Measurements from ENCODE around the gene ZNF738.
"Not testable (repeated sequence)": the region's sequence is repeated elsewhere in the genome, so short reads cannot be mapped to it uniquely, and the experiment has no call there.

Gene ZNF738

DNA sequence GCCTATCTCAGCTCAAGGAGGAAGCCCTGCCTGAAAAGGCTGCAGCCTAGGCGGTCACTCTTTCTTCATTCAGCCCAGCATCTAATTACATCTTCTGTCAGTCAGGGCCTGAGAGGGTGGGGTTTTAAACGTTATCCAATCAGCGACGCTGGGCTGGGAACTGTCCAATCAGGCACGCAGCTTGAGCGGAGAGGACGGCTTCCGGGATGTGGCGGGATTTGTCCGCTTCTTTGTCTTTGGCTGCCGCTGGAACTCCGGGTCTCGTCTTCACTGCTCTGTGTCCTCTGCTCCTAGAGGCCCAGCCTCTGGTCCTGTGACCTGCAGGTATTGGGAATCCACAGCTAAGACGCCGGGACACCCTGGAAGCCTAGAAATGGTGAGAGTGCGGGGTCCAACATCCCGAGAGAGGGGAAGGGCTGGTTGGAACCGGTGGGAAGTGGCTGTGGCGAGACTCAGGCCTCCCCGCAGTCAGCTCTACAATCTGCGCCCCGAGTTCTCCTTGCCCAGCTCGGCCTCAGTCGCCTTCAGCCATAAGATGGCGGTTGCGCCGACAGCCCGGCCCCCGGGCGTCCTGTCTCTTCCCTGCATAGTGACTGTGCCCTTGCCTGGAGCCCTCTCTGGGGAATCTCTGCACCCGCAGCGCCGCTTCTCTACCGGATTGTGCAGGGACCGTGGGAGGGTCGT is at the start of gene ZNF738:
TSS of gene ZNF738 (plus strand) at position 233 of the 684 bp plus-strand sequence. CDS start at position 374, 141 bp downstream.
- DNase-seq (ENCODE audit: low spot score) = peak; percentile 98

DNA sequence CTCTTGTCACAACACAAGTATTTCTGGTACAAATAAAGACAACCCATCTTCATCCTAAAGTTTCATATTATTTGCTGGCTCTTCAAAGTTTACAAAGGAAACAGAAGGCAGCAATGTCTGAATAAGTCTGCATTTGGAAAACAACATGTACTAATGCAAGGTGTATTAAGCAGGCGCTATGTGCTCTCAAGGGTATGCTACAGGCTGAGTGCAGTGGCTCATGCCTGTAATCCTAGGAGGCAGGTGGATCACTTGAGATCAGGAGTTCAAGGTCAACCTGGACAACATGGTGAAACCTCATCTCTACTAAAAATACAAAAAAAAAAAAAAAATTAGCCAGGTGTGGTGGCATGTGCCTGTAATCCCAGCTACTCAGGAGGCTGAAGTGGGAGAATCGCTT is 46.0 kb upstream of the ZNF738 start:
- DNase-seq (ENCODE audit: low spot score) = not testable (repeated sequence)

DNA sequence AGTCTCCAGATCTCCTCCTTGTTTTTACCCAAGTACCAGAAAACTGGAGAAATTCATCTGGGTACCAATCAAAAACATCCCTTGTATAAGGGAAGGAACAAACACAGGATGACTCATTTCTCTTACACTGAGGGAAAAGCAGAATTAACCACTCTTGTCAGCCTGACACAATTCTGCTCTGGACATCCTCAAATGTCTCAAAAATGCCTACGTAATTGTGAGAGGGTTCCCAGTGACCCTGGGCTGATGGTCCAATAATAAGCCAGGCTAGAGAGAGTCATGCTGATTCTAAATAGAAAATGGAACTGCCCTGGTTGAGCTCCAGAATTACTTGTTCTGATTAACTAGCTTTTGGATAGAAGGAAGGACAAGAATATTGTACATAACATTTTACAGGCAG is 44.1 kb upstream of the ZNF738 start:
- DNase-seq (ENCODE audit: low spot score) = peak; percentile 22

DNA sequence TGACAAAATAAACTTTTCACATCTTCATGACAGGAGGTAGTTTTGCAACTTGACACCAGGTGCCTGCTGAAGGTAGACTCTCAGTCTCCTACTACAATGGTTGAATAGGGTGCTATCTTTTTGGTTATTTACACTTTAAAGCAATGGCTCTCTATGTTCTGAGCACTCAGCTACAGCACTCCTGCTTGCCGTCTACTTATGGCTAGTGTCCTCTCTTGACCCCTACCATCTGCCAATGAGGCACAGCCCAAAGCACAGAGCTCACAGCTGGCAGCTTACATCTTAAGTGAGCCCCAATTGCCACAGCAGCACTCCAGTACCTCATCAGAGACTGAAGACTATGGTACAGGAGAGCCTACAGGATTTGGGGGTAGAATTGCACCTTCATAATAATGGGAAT is 41.0 kb upstream of the ZNF738 start:
- no peak for DNase-seq (ENCODE audit: low spot score)

DNA sequence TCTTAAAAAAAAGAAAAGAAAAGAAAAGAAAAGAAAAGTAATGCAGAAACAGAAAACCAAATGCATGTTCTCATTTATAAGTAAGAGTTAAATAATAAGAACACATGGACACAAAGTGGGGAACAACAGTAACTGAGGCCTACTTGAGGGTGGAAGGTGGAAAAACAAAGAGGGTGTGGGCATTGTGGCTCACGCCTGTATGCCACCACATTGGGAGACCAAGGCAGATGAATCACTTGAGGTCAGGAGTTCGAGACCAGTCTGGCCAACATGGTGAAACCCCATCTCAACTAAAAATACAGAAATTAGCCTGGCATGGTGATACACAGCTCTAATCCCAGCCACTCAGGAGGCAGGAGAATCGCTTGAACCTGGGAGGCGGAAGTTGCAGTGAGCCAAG is 37.7 kb upstream of the ZNF738 start:
- no peak for DNase-seq (ENCODE audit: low spot score)

DNA sequence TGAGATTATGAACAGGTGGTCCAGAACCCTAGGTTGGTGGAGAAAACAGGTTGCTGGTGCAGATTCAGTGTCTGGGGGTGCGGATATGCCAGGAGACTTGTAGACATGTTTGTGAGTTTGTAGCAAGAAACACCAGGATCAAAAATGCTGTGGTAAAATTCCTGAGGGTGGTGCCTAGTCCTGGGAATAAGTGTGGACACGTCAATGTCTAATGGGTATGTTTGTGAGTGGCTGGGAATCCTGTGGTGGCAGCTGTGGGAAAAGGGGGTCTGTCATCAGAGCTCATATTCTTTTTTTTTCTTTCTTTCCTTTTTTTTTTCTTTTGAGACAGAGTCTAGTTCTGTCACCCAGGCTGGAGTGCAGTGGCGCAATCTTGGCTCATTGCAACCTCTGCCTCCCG is 36.8 kb upstream of the ZNF738 start:
- no peak for DNase-seq (ENCODE audit: low spot score)

DNA sequence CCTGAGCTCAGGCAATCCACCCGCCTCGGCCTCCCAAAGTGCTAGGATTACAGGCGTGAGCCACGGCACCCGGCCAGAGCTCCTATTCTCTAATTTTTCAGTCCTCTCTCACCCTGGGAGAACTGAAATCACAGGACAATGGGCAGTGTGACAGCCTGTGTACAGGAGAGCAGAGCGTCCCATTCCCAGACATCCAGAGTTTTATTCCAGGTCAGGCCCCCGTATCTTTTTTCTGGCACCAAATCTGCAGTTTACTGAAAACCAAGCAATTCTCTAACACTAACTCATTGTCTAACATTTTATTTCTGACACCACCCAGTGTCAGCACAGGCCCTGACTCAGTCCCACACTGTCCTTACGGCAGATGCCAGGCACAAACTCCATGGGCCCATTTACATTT is 36.3 kb upstream of the ZNF738 start:
- peak; percentile 88 for DNase-seq (ENCODE audit: low spot score)

DNA sequence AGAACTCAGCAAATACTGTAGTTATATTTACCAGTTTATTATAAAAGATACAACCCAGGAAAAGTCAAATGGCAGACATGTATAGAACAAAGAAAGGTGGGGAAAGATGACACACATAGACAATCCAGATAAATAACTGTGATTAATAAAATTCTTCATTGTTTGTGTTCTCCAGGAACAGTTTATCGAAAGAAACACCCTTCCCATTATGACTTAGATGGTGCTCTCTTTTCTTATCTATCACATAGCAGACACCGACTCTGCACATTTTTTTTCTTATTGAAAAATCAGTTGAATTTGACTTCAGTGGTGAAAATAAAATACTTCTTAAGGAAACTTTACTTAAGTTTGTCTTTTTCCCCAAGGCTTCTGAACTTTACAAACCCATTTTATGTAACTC is 35.8 kb upstream of the ZNF738 start:
- no peak for DNase-seq (ENCODE audit: low spot score)

DNA sequence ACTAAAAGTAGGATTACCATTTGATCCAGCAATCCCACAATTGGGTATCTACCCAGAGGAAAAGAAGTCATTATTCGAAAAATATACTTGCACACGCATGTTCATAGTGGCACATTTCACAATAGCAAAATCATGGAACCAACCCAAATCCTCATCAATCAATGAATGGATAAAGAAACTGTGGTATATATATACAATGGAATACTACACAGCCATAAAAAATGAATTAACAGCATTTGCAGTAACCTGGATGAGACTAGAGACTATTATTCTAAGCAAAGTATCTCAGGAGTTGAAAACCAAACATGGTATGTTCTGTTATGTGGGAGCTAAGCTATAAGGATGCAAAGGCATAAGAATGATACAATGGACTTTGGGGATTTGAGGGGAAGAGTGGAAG is 32.6 kb upstream of the ZNF738 start:
- DNase-seq (ENCODE audit: low spot score) = no peak

DNA sequence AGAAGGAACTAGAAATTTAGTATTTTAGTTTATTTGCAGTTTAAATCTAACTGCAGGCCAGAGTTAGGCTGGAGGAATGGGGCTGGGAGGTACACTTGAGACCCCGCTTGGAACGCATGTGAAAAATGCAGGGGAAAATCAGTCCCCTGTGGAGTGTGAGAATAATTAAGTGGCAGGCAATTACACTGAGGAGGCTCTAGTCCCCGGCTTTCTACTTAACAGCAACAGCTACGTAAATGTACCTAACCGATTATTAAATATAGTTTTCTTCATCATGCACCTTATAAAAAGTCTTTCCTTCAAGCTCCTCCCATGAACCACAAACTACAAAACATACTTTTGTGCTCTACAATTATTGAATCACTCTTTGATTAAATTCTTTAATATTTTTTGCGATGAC is 30.4 kb upstream of the ZNF738 start:
- DNase-seq (ENCODE audit: low spot score) = no peak

DNA sequence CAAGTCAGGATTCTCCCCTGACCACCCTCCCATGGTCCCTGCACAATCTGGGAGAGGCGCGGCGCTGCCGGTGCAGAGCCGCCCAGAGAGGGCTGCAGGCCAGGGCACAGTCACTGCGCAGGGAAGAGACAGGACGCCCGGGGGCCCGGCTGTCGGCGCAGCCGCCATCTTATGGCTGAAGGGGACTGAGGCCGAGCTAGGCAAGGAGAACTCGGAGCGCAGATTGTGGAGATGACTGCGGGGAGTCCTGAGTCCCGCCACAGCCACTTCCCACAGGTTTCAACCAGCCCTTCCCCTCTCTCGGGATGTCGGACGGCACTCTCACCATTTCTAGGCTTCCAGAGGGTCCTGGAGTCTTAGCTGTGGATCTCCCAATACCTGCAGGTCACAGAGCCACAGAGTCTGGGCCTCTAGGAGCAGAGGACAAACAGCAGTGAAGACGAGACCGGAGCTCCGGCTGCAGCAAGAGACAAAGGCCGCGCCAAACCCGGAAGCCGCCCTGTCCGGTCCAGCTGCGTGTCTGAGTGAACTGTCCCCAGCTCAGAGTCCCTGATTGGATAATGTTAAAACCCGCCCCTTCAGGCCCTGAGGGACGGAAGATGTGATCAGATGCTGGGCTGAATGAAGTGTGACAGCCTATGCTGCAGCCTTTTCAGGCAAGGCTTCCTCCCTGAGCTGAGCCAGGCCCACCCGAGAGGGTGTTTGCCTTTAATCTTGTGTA is 29.8 kb upstream of the ZNF738 start, which contains the start of gene ZNF708:
TSS of gene ZNF708 (minus strand) at position 526 of the 721 bp plus-strand sequence. CDS start at position 328, 198 bp downstream.
- DNase-seq (ENCODE audit: low spot score) = peak; percentile 97

DNA sequence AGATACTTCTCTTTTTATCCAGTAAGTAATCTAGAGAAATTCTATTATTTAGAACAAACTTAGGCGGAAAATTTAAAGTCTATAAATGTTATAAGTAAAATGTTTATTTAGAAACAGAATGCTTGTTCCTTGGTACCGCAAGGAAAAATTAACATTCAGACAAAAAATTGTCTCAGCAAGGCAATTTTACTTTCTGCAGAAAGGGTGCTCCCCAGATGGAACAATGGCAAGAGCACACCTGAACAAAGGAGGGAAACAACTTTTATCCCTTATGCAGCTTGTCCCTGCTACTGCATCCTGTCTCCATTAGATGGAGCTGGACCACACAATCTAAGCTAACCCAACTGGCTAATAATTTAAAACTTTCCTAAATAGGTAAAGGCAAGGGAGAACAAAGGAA is 23.1 kb upstream of the ZNF738 start:
- DNase-seq (ENCODE audit: low spot score) = no peak

DNA sequence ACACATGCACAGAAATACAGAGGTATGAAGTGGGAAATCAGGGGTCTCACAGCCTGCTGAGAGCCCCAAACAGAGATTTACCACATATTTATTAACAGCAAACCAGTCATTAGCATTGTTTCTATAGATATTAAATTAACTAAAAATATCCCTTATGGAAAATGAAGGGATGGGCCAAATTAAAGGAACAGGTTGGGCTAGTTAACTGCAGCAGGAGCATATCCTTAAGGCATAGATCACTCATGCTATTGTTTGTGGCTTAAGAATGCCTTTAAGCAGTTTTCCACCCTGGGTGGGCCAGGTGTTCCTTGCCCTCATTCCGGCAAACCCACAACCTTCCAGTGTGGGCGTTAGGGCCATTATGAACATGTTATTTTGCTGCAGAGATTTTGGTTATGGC is 14.0 kb upstream of the ZNF738 start:
- not testable (repeated sequence) for DNase-seq (ENCODE audit: low spot score)

DNA sequence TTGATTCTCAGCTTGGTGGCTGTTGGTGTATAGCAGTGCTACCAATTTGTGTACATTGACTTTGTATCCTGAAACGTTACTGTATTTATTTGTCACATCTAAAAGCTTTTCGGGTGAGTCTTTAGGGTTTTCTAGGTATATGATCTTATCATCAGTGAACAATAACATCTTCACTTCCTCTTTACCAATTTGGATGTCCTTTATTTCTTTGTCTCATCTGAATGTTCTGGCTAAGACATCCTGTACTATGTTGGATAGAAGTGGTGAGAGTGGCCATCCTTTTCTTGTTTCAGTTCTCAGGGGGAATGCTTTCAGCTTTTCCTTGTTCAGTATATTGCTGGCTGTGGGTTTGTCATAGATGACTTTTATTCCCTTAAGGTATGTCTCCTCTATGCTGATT is 6.0 kb upstream of the ZNF738 start:
- no peak for DNase-seq (ENCODE audit: low spot score)

DNA sequence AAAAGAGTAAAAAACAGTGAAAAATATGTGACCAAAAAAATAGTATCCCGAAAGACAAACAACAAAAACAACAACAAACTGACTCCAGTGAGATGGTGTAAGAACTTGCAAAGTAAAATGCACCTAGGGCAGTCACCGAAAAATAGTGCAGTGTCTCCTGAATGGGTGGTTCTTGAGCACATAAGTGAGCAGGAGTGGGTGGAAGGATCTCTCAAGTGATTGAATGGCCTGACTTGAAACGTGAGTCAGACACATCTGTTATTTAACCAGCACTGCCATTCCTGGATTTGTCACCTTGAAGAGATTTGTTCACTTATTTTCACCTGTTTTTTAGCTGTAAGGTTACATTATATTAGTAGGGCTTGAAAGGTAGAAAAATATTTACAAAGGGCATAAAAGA is 3.5 kb downstream of the ZNF738 start:
- DNase-seq (ENCODE audit: low spot score) = no peak

DNA sequence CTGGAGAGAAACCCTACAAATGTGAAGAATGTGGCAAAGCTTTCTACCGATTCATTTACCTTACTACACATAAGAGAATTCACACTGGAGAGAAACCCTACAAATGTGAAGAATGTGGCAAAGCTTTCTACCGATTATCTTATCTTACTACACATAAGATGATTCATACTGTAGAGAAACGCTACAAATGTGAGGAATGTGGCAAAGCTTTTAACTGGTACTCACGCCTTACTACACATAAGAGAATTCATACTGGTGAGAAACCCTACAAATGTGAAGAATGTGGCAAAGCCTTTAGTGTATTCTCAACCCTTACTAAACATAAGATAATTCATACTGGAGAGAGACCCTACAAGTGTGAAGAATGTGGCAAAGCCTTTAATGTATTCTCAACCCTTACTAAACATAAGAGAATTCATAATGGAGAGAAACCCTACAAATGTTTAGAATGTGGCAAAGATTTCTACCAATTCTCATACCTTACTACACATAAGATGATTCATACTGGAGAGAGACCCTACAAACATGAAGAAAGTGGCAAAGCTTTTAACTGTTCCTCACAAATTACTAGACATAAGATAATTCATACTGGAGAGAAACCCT is 25.3 kb downstream of the ZNF738 start:
- DNase-seq (ENCODE audit: low spot score) = no peak

DNA sequence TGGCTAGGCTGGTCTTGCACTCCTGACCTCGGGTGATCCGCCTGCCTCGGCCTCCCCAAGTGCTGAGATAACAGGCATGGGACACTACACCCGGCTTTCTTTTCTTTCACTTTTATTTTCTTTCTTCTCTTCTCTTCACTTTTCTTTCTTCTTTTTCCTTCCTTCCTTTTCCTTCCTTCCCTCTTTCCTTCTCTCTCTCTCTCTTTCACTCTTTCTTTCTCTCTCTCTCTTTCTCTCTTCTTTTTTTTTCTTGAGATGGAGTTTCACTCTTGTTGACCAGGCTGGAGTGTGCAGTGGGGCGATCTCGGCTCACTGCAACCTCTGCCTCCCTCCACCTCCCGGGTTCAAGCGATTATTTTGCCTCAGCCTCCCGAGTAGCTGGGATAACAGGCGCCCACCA is 37.3 kb downstream of the ZNF738 start:
- DNase-seq (ENCODE audit: low spot score) = no peak

DNA sequence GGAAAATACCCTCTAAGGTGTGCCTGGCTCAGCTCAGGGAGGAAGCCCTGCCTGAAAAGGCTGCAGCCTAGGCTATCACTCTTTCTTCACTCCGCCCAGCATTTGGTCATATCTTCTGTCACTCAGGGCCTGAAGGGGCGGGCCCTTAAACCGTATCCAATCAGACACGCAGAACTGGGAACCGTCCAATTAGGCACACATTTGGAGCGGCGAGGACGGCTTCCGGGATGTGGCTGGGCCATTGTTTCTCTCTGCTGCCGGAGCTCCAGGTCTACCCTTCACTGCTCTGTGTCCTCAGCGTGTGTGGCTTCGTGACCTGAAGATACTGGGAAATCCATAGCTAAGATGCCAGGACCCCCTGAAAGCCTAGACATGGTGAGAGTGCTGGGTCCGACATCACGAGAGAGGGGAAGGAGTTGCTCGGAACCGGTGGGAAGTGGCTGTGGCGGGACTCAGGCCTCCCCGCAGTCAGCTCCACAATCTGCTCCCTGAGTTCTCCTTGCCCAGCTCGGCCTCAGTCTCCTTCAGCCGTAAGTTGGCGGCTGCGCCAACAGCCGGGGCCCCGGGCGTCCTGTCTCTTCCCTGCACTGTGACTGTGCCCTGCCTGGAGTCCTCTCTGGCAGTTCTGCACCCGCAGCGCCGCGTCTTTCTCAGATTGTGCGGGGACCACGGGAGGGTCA is 38.2 kb downstream of the ZNF738 start, which contains the start of gene ZNF493:
TSS of gene ZNF493 (plus strand) at position 241 of the 680 bp plus-strand sequence. CDS start at position 346, 105 bp downstream.
- peak; percentile 99 for DNase-seq (ENCODE audit: low spot score)

DNA sequence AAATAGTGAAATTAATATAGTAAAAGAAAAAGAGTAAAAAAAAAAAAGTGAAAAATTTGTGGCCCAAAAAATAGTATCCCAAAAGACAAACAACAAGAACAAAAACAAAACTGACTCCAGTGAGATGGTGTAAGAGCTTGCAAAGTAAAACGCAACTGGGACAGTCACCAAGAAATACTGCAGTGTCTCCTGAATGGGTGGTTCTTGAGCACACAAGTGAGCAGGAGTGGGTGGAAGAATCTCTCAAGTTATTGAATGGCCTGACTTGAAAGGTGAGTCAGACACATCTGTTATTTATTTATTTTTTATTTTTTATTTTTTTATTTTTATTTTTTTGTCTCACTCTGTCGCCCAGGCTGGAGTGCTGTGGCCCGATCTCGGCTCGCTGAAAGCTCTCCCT is 40.1 kb downstream of the ZNF738 start:
- DNase-seq (ENCODE audit: low spot score) = no peak

DNA sequence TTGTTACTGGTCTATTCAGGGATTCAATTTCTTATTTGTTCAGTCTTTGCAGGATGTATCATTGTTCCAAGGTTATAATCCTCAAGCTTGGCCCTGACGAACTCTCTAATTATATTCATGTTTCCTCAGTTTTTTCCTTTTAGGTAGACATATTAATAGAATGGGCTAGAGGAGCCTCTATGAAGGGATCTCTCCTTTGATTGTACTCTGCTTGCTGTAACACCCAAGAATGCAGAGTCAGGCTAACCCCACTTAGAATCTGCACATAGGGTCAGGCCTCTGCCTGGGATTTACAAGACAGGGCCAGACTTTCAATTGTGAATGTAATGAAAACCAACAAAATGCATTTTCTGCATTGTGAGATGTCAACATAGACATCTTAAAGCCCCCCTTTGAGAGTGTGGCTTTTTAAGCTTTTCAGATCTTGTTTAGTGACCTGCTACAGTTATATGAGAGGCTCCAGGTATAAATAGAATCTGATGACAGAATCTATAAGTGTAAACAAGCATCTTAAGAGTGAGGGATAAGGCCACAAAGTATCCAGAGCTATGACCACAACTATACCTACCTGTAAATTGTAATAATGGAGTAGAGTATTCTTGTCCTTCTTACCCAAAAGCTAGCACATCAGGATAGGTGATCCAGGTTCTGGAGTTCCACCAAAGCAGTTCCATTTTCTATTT is 43.6 kb downstream of the ZNF738 start:
- no peak for DNase-seq (ENCODE audit: low spot score)

DNA sequence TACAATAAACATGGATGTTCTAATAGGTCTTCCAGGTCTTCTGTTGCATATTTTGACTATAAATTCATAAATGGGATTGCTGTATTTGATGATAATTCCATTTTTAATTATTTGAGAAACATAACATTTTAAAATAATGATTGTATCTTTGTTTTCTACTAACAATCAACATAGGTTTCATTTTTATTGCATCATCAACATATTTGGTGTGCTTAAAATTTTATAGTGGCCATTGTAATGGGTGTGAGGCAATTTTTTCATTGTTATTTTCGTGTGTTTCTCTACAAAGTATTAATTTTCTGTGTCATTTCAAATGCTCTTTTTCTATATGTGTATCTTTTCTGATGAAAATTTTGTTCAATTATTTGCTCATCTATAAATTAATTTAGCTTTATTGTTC is 51.4 kb downstream of the ZNF738 start:
- no peak for DNase-seq (ENCODE audit: low spot score)

DNA sequence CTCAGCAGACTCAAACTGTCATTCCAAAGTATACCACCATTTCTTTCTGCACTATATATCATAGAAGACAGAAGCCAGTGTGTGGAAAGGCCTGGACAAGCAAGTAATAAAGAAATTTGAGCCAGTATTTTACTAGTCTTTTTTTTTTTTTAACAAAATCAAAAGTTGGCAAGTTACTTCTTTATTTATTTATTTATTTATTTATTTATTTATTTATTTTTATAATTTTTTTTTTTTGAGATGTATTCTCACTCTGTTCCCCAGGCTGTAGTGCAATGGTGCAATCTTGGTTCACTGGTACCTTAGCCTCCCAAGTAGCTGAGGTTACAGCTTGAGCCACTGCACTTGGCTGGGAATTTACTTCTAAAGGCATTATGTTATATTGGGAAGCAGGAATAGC is 63.4 kb downstream of the ZNF738 start:
- no peak for DNase-seq (ENCODE audit: low spot score)
